ENCODE results near the gene ZNF274.

- TF ChIP-seq CTCF (IDR thresholded peaks at IDR 0.05 in 8 of 11, conservative IDR thresholded peaks at IDR 0.05 in 3 of 11) (no peak), POLR2AphosphoS5 (IDR thresholded peaks at IDR 0.05) (no peak), POLR2A (IDR thresholded peaks at IDR 0.05) (no peak)
Measured at GRCh38 chr19:58243351-58243750, 60.5 kb downstream of the ZNF274 start.
